Stomach smooth muscle (tissue), 2 donors: ENCODE data around the gene CPA5.
A peak's percentile ranks its signal among the peaks of the same experiment; 100 is the strongest.

Experiments
- H3K27ac ChIP-seq: one replicate; pipeline ENCODE4 v1.7.0; 2013; ENCODE audit warnings: mild to moderate bottlenecking, low read length, inconsistent platforms
- H3K27me3 ChIP-seq, 2 donors: one replicate each; pipeline ENCODE4 v1.7.0; 2013; ENCODE audit warnings: low read length in 2 of 2; ENCODE audit not compliant: insufficient read depth in 2 of 2, control insufficient read depth in 1 of 2
- H3K36me3 ChIP-seq, 2 donors: one replicate each; pipeline ENCODE4 v1.7.0; 2013; ENCODE audit warnings: low read length in 2 of 2; ENCODE audit not compliant: control insufficient read depth in 2 of 2, insufficient read depth in 2 of 2
- H3K4me1 ChIP-seq: one replicate; pipeline ENCODE4 v1.7.0; 2013; ENCODE audit warnings: low read length; ENCODE audit not compliant: control insufficient read depth, insufficient read depth
- H3K4me3 ChIP-seq, 2 donors: one replicate each; pipeline ENCODE4 v1.7.0; 2013; ENCODE audit warnings: low read length in 2 of 2
- H3K9ac ChIP-seq, 2 donors: one replicate each; pipeline ENCODE4 v1.7.0; 2013; ENCODE audit warnings: low read length in 2 of 2, mild to moderate bottlenecking in 1 of 2
- H3K9me3 ChIP-seq, 2 donors: one replicate each; pipeline ENCODE4 v1.7.0; 2013; ENCODE audit warnings: low read length in 2 of 2; ENCODE audit not compliant: control insufficient read depth in 2 of 2
- donor health status: healthy.
- donor health status: Pancreatic carcinoma.

CPA5 gene

GRCh38 chr7:130349911-130350782 lies 5.5 kb downstream of the CPA5 start:
- H3K4me1 ChIP-seq = peaks cover 6% of the 10 kb centered on the region
- no peaks in the 10 kb centered on the region for H3K27me3 ChIP-seq
- no peak overlapping the region for H3K9ac ChIP-seq
- no peaks in the 10 kb centered on the region for H3K36me3 ChIP-seq
- no peak overlapping the region for H3K27ac ChIP-seq
- H3K4me3 ChIP-seq = no peak overlapping the region
- no peaks in the 10 kb centered on the region for H3K9me3 ChIP-seq

DNA sequence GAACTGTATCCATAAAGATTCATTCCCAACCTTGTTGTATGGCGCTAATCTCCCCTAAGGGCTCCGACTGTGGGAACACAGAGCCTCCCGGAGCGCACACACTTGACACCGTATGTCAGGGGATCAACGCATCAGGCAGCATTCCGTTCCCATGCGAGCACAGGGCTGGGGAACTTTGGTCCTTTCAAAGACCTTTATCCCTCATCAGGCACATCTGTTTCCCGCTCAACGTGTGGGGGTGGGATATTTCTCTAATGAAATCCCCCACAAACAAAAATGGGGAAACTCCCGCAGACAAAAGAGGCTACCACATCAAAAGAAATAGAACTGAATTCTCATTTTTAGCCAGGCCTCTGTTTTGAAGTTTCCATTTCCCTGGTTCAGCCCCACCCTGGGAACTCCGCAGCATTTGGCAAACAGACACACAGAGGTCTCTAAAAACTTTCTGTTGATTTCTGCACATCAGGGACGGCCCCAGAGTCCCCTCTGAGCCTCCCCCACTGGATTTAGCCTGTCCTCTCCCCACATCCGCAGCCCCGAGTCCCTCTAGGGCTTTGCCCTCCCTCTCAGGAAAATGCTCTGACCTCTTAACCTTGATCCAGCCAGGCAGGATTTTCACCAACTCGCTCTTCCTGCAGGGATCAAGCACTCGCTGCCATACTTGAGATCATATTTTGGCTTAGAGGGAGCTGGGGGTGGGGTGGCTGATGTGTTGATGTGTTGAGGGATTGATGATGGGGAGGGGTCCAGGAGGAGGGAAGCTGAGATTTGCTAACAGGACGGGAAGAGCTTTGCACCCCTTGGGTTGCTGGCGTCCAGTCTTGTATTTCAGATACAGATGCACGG lies 6.6 kb downstream of the CPA5 start:
- Histone ChIP-seq H3K36me3 (no peaks in the 10 kb centered on the region), H3K4me3 (peak overlapping the region in 1 of 2 donors; percentile 22), H3K4me1 (peaks cover 9% of the 10 kb centered on the region), H3K27ac (no peak overlapping the region), H3K27me3 (no peaks in the 10 kb centered on the region), H3K9ac (no peak overlapping the region), H3K9me3 (no peaks in the 10 kb centered on the region)

- no peaks in the 10 kb centered on the region for H3K27me3 ChIP-seq
- H3K4me1 ChIP-seq = peaks cover 15% of the 10 kb centered on the region
- no peak overlapping the region for H3K4me3 ChIP-seq
- no peak overlapping the region for H3K9ac ChIP-seq
- H3K27ac ChIP-seq = no peak overlapping the region
- no peaks in the 10 kb centered on the region for H3K9me3 ChIP-seq
- no peaks in the 10 kb centered on the region for H3K36me3 ChIP-seq
These were observed 7.1 kb downstream of the CPA5 start for GRCh38 chr7:130351791-130352090.

GRCh38 chr7:130352194-130353074 lies 7.8 kb downstream of the CPA5 start:
- peaks cover 19% of the 10 kb centered on the region for H3K4me1 ChIP-seq
- peak overlapping the region; percentile 31 for H3K27ac ChIP-seq

GRCh38 chr7:130353196-130353595 lies 8.6 kb downstream of the CPA5 start:
- Histone ChIP-seq H3K4me3 (no peak overlapping the region), H3K27me3 (no peaks in the 10 kb centered on the region), H3K9me3 (no peaks in the 10 kb centered on the region), H3K9ac (no peak overlapping the region), H3K4me1 (peaks cover 19% of the 10 kb centered on the region), H3K36me3 (no peaks in the 10 kb centered on the region), H3K27ac (no peak overlapping the region)

More at GRCh38 chr7:130352194-130353074, 7.8 kb downstream of the CPA5 start:
- Histone ChIP-seq H3K36me3 (no peaks in the 10 kb centered on the region), H3K9ac (no peak overlapping the region), H3K9me3 (no peaks in the 10 kb centered on the region), H3K4me3 (no peak overlapping the region), H3K27me3 (no peaks in the 10 kb centered on the region)

- Histone ChIP-seq H3K9ac (no peak overlapping the region), H3K36me3 (no peaks in the 10 kb centered on the region), H3K4me3 (no peak overlapping the region)
These were observed 11.7 kb downstream of the CPA5 start for GRCh38 chr7:130356121-130356875.

GRCh38 chr7:130356876-130357611 lies 12.4 kb downstream of the CPA5 start:
- Histone ChIP-seq H3K9ac (no peak overlapping the region), H3K4me1 (peaks cover 18% of the 10 kb centered on the region)

More at GRCh38 chr7:130356121-130356875, 11.7 kb downstream of the CPA5 start:
- no peaks in the 10 kb centered on the region for H3K27me3 ChIP-seq
- no peaks in the 10 kb centered on the region for H3K9me3 ChIP-seq
- H3K4me1 ChIP-seq = peaks cover 19% of the 10 kb centered on the region
- peak overlapping the region; percentile 69 for H3K27ac ChIP-seq

DNA sequence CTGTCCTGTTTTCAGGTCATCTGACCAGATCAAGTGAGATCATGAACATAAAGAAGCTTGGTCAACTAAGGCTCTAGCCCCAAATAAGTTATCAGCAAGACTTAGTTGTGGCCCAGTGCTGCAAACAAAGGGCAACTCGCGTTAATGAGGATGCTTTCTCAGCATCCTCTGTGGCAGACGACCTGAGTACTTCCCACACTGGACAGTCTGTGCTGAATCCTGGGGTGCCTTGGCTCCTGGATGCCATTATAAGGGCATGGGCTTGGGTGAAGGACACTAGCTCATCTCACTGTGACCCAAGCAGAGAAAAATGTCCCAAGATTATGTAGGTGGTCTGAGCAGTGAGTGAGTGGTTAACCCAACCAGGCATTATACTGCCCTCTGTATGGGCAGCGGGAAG lies 13.9 kb downstream of the CPA5 start:
- H3K36me3 ChIP-seq = no peaks in the 10 kb centered on the region
- H3K9ac ChIP-seq = no peak overlapping the region
- H3K27ac ChIP-seq = no peak overlapping the region
- no peaks in the 10 kb centered on the region for H3K9me3 ChIP-seq
- H3K4me3 ChIP-seq = no peak overlapping the region
- no peaks in the 10 kb centered on the region for H3K27me3 ChIP-seq
- peaks cover 14% of the 10 kb centered on the region for H3K4me1 ChIP-seq

More at GRCh38 chr7:130356876-130357611, 12.4 kb downstream of the CPA5 start:
- Histone ChIP-seq H3K27ac (peak overlapping the region; percentile 69), H3K4me3 (no peak overlapping the region), H3K9me3 (no peaks in the 10 kb centered on the region), H3K27me3 (no peaks in the 10 kb centered on the region), H3K36me3 (no peaks in the 10 kb centered on the region)

DNA sequence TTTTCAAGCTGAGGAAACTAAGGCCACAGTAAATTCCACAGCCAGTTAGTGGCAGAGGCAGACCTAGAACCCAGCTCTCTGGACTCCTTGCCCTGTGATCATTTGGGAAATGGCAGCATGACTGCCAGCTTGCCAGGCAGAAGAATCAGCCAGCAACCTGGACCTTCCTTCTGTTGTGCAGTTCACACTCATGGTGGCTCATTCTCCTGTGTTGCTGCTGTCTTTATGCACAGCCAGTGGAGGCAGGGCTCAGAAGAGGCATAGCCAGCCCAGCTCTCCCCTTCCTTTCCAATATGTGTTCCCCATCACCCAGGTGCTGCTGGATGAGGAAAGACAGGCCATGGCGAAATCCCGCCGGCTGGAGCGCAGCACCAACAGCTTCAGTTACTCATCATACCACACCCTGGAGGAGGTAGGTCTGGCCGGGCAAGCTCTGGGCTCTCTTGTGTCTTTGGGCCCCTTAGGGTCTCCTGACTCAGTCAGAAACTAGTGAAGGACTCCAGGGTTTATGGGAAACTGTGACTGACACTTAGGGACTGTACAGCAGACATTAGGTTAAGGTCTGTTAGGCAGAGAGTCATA lies 14.8 kb downstream of the CPA5 start:
- H3K36me3 ChIP-seq = no peaks in the 10 kb centered on the region
- no peak overlapping the region for H3K9ac ChIP-seq
- H3K9me3 ChIP-seq = no peaks in the 10 kb centered on the region
- no peaks in the 10 kb centered on the region for H3K27me3 ChIP-seq
- peaks cover 14% of the 10 kb centered on the region for H3K4me1 ChIP-seq
- no peak overlapping the region for H3K27ac ChIP-seq
- H3K4me3 ChIP-seq = no peak overlapping the region
